Ovary (tissue), 3 donors: Measurements from ENCODE around the gene TLE7.

Experiments used
- POLR2A ChIP-seq: fragments of 450-650 bp; IDR thresholded peaks from one replicate; pipeline ENCODE4 v1.6.1; 2017; ENCODE audit warnings: antibody characterized with exemption, mild to moderate bottlenecking, moderate library complexity
- TF ChIP-seq, protein P1 (sequence below), 3 donors: fragments of 450-650 bp in 2 of 3; fragments of 200-600 bp in 1 of 3; IDR thresholded peaks; one replicate each; pipeline versions ENCODE4 v1.5.1 to v1.8.0; 2016 to 2022; ENCODE audit warnings: antibody characterized with exemption in 3 of 3, mild to moderate bottlenecking in 1 of 3
- donor health status: DM: no; HTN: no; CAD: no.

DNA sequence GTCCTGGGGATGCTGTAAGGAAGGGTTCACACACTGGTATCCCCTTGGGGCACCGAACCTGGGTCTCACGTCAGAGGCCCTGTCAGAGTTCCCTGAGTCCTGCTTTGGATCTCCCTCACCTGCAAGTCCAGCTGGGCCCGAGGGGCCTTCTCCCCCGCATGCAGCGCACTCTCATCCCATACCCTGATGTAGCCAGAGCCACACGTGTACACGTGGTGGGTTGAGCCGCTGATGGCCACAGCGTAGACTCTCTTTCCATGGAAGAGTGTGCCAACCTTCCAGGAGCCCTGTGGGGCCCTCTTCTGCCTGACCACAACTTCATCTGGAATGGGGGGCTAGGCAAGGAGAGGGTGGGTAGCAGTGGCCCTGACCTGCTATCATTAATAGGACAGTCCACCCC lies 9.9 kb downstream of the TLE7 start:
- TF ChIP-seq, protein P1, sequence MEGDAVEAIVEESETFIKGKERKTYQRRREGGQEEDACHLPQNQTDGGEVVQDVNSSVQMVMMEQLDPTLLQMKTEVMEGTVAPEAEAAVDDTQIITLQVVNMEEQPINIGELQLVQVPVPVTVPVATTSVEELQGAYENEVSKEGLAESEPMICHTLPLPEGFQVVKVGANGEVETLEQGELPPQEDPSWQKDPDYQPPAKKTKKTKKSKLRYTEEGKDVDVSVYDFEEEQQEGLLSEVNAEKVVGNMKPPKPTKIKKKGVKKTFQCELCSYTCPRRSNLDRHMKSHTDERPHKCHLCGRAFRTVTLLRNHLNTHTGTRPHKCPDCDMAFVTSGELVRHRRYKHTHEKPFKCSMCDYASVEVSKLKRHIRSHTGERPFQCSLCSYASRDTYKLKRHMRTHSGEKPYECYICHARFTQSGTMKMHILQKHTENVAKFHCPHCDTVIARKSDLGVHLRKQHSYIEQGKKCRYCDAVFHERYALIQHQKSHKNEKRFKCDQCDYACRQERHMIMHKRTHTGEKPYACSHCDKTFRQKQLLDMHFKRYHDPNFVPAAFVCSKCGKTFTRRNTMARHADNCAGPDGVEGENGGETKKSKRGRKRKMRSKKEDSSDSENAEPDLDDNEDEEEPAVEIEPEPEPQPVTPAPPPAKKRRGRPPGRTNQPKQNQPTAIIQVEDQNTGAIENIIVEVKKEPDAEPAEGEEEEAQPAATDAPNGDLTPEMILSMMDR (IDR thresholded peaks at IDR 0.05) = no peak
- TF ChIP-seq POLR2A = no peak
